Measurements from ENCODE around the gene DGKH. TPM values are rescaled to one million over a fixed set of nuclear protein-coding genes. Genes with fewer than 3 reads are reported as not detected.

The DGKH gene
- total RNA-seq, 1 donor from 2014 or later, result 16.0 TPM

- no peak for DNase-seq (ENCODE audit: low spot score in 2 of 2)
- intact Hi-C loops (cut with DNase I), result no loop called here
- H3K27ac ChIP-seq, result no peak overlapping the region
- no peak overlapping the region for H3K4me3 ChIP-seq
- H3K9me3 ChIP-seq, result no peaks in the 10 kb centered on the region
- H3K4me1 ChIP-seq, result peaks cover 0 to 10% of the 10 kb centered on the region in 2 donors
- no peaks in the 10 kb centered on the region for H3K27me3 ChIP-seq
- H3K36me3 ChIP-seq, result no peaks in the 10 kb centered on the region
- TF ChIP-seq CTCF (IDR thresholded peaks at IDR 0.05), result no peak
Measured at GRCh38 chr13:42009057-42009456, 39.4 kb upstream of the DGKH start.

- no peak for DNase-seq (ENCODE audit: low spot score in 2 of 2)
- Histone ChIP-seq H3K4me3 (peak overlapping the region in 1 of 2 donors; percentile 53), H3K27ac (no peak overlapping the region), H3K27me3 (no peaks in the 10 kb centered on the region), H3K9me3 (no peaks in the 10 kb centered on the region), H3K36me3 (no peaks in the 10 kb centered on the region), H3K4me1 (peaks cover 0 to 10% of the 10 kb centered on the region in 2 donors)
- intact Hi-C loops (cut with DNase I), result no loop called here
- TF ChIP-seq CTCF (IDR thresholded peaks at IDR 0.05), result no peak
Measured at GRCh38 chr13:42011601-42012350, 36.7 kb upstream of the DGKH start.

- DNase-seq (ENCODE audit: low spot score in 2 of 2), result no peak
- no peaks in the 10 kb centered on the region for H3K27me3 ChIP-seq
- H3K4me3 ChIP-seq, result no peak overlapping the region
- H3K27ac ChIP-seq, result no peak overlapping the region
- no peaks in the 10 kb centered on the region for H3K36me3 ChIP-seq
- no peaks in the 10 kb centered on the region for H3K9me3 ChIP-seq
- TF ChIP-seq CTCF (IDR thresholded peaks at IDR 0.05), result no peak
- peaks cover 0 to 10% of the 10 kb centered on the region in 2 donors for H3K4me1 ChIP-seq
- intact Hi-C loops (cut with DNase I), result no loop called here
Measured at GRCh38 chr13:42014119-42014518, 34.3 kb upstream of the DGKH start.

- DNase-seq (ENCODE audit: low spot score in 2 of 2), result no peak
- no peak overlapping the region for H3K4me3 ChIP-seq
- no peaks in the 10 kb centered on the region for H3K4me1 ChIP-seq
- no peaks in the 10 kb centered on the region for H3K9me3 ChIP-seq
- H3K36me3 ChIP-seq, result no peaks in the 10 kb centered on the region
- H3K27ac ChIP-seq, result no peak overlapping the region
- no peak for TF ChIP-seq CTCF (IDR thresholded peaks at IDR 0.05)
- intact Hi-C loops (cut with DNase I), result no loop called here
- H3K27me3 ChIP-seq, result no peaks in the 10 kb centered on the region
Measured at GRCh38 chr13:42017264-42017663, 31.2 kb upstream of the DGKH start.

- no peaks in the 10 kb centered on the region for H3K27me3 ChIP-seq
- no peaks in the 10 kb centered on the region for H3K9me3 ChIP-seq
- DNase-seq (ENCODE audit: low spot score in 2 of 2), result no peak
- intact Hi-C loops (cut with DNase I), result no loop called here
- no peak overlapping the region for H3K4me3 ChIP-seq
- no peak for TF ChIP-seq CTCF (IDR thresholded peaks at IDR 0.05)
- H3K4me1 ChIP-seq, result no peaks in the 10 kb centered on the region
- H3K36me3 ChIP-seq, result no peaks in the 10 kb centered on the region
- no peak overlapping the region for H3K27ac ChIP-seq
Measured at GRCh38 chr13:42021851-42022250, 26.6 kb upstream of the DGKH start.

All from ascending aorta (tissue), 2 donors.